Astrocyte (in vitro differentiated cells and primary cell): ENCODE measurements around the gene FFAR2. TPM values are rescaled to one million over a fixed set of nuclear protein-coding genes. Genes with fewer than 3 reads are reported as not detected.

ENCODE experiments used
- DNase-seq: peaks from one replicate; pipeline ENCODE4 v3.0.0-alpha.2; 2010; ENCODE audit warnings: low read depth
- FAIRE-seq: peaks from 2 replicates; lab custom pipeline; 2011; peaks lifted over from hg19 to GRCh38; lab: Jason Lieb, UNC
- H2AFZ ChIP-seq: 2 replicates; pipeline ENCODE4 v1.6.0; 2012; ENCODE audit warnings: low read depth, low read length, inconsistent platforms
- H3K27ac ChIP-seq: 2 replicates; pipeline ENCODE4 v1.5.1; 2011; ENCODE audit warnings: low read depth, low read length, inconsistent platforms
- H3K27me3 ChIP-seq: 2 replicates; pipeline ENCODE4 v1.6.0; 2011; ENCODE audit warnings: low read length, inconsistent platforms; ENCODE audit not compliant: insufficient read depth
- H3K36me3 ChIP-seq: 2 replicates; pipeline ENCODE4 v1.5.1; 2011; ENCODE audit warnings: low read length, inconsistent platforms; ENCODE audit not compliant: insufficient read depth
- H3K4me1 ChIP-seq: 2 replicates; pipeline ENCODE4 v1.5.1; 2011; ENCODE audit warnings: low read length, inconsistent platforms; ENCODE audit not compliant: insufficient read depth
- H3K4me2 ChIP-seq: 2 replicates; pipeline ENCODE4 v1.6.0; 2012; ENCODE audit warnings: low read length, inconsistent platforms
- H3K4me3 ChIP-seq: 2 replicates; pipeline ENCODE4 v1.5.1; 2011; ENCODE audit warnings: low read depth, mild to moderate bottlenecking, low read length, inconsistent platforms; ENCODE audit not compliant: insufficient read depth
- H3K79me2 ChIP-seq: 2 replicates; pipeline ENCODE4 v1.6.0; 2012; ENCODE audit warnings: mild to moderate bottlenecking, low read length, inconsistent platforms; ENCODE audit not compliant: insufficient read depth
- H3K9ac ChIP-seq: 2 replicates; pipeline ENCODE4 v1.6.0; 2012; ENCODE audit warnings: mild to moderate bottlenecking, low read length, inconsistent platforms
- H3K9me3 ChIP-seq: 2 replicates; pipeline ENCODE4 v1.5.1; 2012; ENCODE audit warnings: low read depth, mild to moderate bottlenecking, low read length, inconsistent platforms; ENCODE audit not compliant: insufficient read depth
- H4K20me1 ChIP-seq: 2 replicates; pipeline ENCODE4 v1.6.0; 2012; ENCODE audit warnings: low read length, inconsistent platforms; ENCODE audit not compliant: insufficient read depth
- H3K27ac Mint-ChIP-seq: one replicate; pipeline ENCODE4 v1.8.0; 2021; ENCODE audit warnings: mild to moderate bottlenecking, mixed read lengths; ENCODE audit not compliant: unreplicated experiment
- H3K27me3 Mint-ChIP-seq: one replicate; pipeline ENCODE4 v1.8.0; 2021; ENCODE audit warnings: low read depth, mixed read lengths; ENCODE audit not compliant: unreplicated experiment
- H3K36me3 Mint-ChIP-seq: one replicate; pipeline ENCODE4 v1.8.0; 2021; ENCODE audit warnings: low read depth, mixed read lengths; ENCODE audit not compliant: unreplicated experiment
- H3K4me1 Mint-ChIP-seq: one replicate; pipeline ENCODE4 v1.8.0; 2021; ENCODE audit warnings: low read depth, mixed read lengths; ENCODE audit not compliant: unreplicated experiment
- H3K4me3 Mint-ChIP-seq: one replicate; pipeline ENCODE4 v1.8.0; 2021; ENCODE audit warnings: mild to moderate bottlenecking, moderate library complexity, mixed read lengths; ENCODE audit not compliant: unreplicated experiment
- H3K9me3 Mint-ChIP-seq: one replicate; pipeline ENCODE4 v1.8.0; 2021; ENCODE audit warnings: mild to moderate bottlenecking, mixed read lengths; ENCODE audit not compliant: unreplicated experiment
- EZH2 ChIP-seq: IDR thresholded peaks from 2 replicates; pipeline ENCODE4 v1.6.1; 2012; ENCODE audit warnings: mild to moderate bottlenecking, low read length, inconsistent platforms; ENCODE audit not compliant: insufficient read depth
- total RNA-seq: library from RNA; stranded (reverse); gene quantifications from 2 replicates; pipeline ENCODE4 v1.2.1, GENCODE V29; 2021
- TF ChIP-seq, protein P1 (sequence below): IDR thresholded peaks from 2 replicates; pipeline ENCODE4 v1.5.1; 2011; ENCODE audit warnings: low read depth, mild to moderate bottlenecking, inconsistent platforms, low read length, moderate library complexity; ENCODE audit not compliant: insufficient read depth

FFAR2 gene
- total RNA-seq, 1 donor from 2014 or later = not detected

DNA sequence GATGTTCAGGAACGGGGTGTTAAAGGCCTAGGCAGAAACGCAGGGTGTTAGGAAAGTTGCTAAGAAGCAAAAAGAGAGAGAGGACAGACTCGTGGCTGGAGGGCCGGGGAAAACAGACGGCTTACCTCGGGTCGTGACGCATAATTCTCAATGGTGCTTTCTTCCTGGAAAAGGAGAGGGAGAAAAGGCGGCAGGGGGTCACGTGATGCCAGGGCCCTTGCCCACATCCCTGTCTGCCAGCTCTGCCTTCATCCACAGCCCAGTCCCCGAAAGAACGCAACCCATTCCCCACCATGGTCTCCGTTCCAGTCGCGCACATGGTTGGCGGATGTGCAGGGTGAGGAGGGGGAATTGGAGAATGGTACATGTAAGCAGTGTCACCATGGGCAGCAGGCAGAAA, 40.6 kb downstream of the FFAR2 start:
- H3K9me3 Mint-ChIP-seq = peaks cover 3% of the 10 kb centered on the region
- TF ChIP-seq EZH2 = no peak
- TF ChIP-seq, protein P1, sequence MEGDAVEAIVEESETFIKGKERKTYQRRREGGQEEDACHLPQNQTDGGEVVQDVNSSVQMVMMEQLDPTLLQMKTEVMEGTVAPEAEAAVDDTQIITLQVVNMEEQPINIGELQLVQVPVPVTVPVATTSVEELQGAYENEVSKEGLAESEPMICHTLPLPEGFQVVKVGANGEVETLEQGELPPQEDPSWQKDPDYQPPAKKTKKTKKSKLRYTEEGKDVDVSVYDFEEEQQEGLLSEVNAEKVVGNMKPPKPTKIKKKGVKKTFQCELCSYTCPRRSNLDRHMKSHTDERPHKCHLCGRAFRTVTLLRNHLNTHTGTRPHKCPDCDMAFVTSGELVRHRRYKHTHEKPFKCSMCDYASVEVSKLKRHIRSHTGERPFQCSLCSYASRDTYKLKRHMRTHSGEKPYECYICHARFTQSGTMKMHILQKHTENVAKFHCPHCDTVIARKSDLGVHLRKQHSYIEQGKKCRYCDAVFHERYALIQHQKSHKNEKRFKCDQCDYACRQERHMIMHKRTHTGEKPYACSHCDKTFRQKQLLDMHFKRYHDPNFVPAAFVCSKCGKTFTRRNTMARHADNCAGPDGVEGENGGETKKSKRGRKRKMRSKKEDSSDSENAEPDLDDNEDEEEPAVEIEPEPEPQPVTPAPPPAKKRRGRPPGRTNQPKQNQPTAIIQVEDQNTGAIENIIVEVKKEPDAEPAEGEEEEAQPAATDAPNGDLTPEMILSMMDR = no peak
- H3K4me2 ChIP-seq = no peak overlapping the region
- H3K27ac Mint-ChIP-seq = no peak overlapping the region
- no peaks in the 10 kb centered on the region for H3K4me1 ChIP-seq
- no peaks in the 10 kb centered on the region for H3K36me3 Mint-ChIP-seq
- no peaks in the 10 kb centered on the region for H3K36me3 ChIP-seq
- no peaks in the 10 kb centered on the region for H3K4me1 Mint-ChIP-seq
- no peaks in the 10 kb centered on the region for H3K79me2 ChIP-seq
- FAIRE-seq (no peak), DNase-seq (no peak)
- H3K4me3 ChIP-seq = no peak overlapping the region
- H3K27ac ChIP-seq = no peak overlapping the region
- H3K9ac ChIP-seq = no peak overlapping the region
- peaks cover 4% of the 10 kb centered on the region for H3K27me3 ChIP-seq
- peaks cover 74% of the 10 kb centered on the region for H3K27me3 Mint-ChIP-seq
- H3K4me3 Mint-ChIP-seq = no peak overlapping the region
- H2AFZ ChIP-seq = no peak overlapping the region
- H3K9me3 ChIP-seq = no peaks in the 10 kb centered on the region
- H4K20me1 ChIP-seq = no peaks in the 10 kb centered on the region

DNA sequence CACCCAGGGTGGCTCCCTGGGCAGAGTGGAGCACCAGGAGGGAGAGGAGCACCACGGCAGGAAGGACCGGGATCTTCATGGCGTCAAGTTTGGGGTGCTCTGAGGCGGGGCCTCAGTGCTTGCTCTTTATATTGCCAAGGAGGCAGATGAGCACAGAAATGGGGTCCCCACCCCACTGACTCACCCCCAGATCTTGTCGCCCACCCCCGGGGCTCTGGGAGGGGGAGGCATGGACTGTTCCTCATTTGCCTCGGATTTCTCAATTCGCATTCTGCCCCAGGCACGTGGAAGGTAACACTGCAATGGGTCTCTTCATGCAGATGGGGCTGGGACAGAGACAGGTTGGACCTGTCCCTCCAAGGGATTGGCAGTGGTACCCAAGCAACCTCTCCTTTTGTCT, 42.3 kb downstream of the FFAR2 start, which contains the start of gene KRTDAP:
KRTDAP (minus strand) TSS at position 101 of the 400 bp plus-strand sequence; CDS start at position 79, 22 bp downstream.
- Histone ChIP-seq H2AFZ (no peak within 1 kb of the TSS), H3K27ac (no peak within 1 kb of the TSS), H3K9ac (no peak within 1 kb of the TSS), H3K36me3 (no peaks in the 10 kb centered on the region), H3K4me2 (no peak within 1 kb of the TSS), H4K20me1 (no peaks in the 10 kb centered on the region), H3K4me3 (no peak within 1 kb of the TSS), H3K4me1 (no peaks in the 10 kb centered on the region), H3K9me3 (no peaks in the 10 kb centered on the region), H3K79me2 (no peaks in the 10 kb centered on the region), H3K27me3 (peaks cover 4% of the 10 kb centered on the region)
- Mint-ChIP-seq H3K36me3 (no peaks in the 10 kb centered on the region), H3K27ac (no peak within 1 kb of the TSS), H3K4me3 (no peak within 1 kb of the TSS), H3K27me3 (peaks cover 79% of the 10 kb centered on the region), H3K9me3 (peaks cover 3% of the 10 kb centered on the region), H3K4me1 (no peaks in the 10 kb centered on the region)
- FAIRE-seq = no peak
- no peak for DNase-seq
- no peak for TF ChIP-seq EZH2
- TF ChIP-seq, protein P1 = no peak

DNA sequence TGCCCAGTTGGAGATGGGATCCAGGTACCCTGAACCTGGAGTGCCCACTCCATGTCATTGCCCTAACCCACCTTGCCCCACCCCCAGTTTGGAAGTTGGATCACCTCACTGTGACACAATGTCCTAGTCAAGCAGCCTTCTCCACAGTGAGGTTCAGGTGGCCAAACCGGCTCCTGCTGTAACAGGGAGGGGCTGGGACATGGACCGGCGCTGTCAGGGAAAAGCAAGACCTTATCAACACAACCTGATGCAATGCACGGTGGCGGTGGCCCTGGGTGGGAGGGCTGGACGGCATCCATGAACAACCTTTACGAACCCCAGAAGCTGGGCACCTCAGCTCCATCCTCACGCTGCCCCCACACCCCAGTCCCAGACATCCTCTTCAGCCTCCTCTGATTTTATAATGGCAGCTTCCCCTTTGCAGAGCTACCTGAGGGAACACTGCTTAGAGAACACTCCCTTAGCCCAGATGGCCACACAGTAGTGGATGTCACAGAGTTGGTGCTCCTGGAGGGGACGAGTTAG, 43.8 kb downstream of the FFAR2 start:
- TF ChIP-seq, protein P1 = no peak
- no peak for TF ChIP-seq EZH2
- Histone ChIP-seq H3K9ac (no peak overlapping the region), H3K4me3 (no peak overlapping the region), H3K27ac (no peak overlapping the region), H3K4me1 (no peaks in the 10 kb centered on the region), H3K4me2 (no peak overlapping the region), H4K20me1 (no peaks in the 10 kb centered on the region), H3K36me3 (no peaks in the 10 kb centered on the region), H3K27me3 (peaks cover 4% of the 10 kb centered on the region), H3K9me3 (no peaks in the 10 kb centered on the region), H2AFZ (no peak overlapping the region), H3K79me2 (no peaks in the 10 kb centered on the region)
- Mint-ChIP-seq H3K36me3 (no peaks in the 10 kb centered on the region), H3K4me3 (no peak overlapping the region), H3K27ac (no peak overlapping the region), H3K9me3 (peaks cover 3% of the 10 kb centered on the region), H3K27me3 (peaks cover 69% of the 10 kb centered on the region), H3K4me1 (no peaks in the 10 kb centered on the region)
- FAIRE-seq (no peak), DNase-seq (no peak)
